Skeletal muscle tissue (tissue), 4 donors: ENCODE measurements around the gene RBM17. TPM values are rescaled to one million over a fixed set of nuclear protein-coding genes. Genes with fewer than 3 reads are reported as not detected.

ENCODE experiments used
- H3K27ac ChIP-seq: one replicate; pipeline ENCODE4 v1.7.0; 2013; ENCODE audit warnings: mild to moderate bottlenecking, low read depth, low read length, inconsistent platforms
- H3K27me3 ChIP-seq, 3 donors: one replicate each; pipeline ENCODE4 v1.7.0; 2013; ENCODE audit warnings: low read length in 3 of 3; ENCODE audit not compliant: control insufficient read depth in 3 of 3, insufficient read depth in 3 of 3
- H3K36me3 ChIP-seq, 3 donors: one replicate each; pipeline ENCODE4 v1.7.0; 2013; ENCODE audit warnings: low read length in 3 of 3; ENCODE audit not compliant: control insufficient read depth in 3 of 3, insufficient read depth in 3 of 3
- H3K4me1 ChIP-seq, 3 donors: one replicate each; pipeline ENCODE4 v1.7.0; 2013; ENCODE audit warnings: low read length in 3 of 3, mild to moderate bottlenecking in 3 of 3; ENCODE audit not compliant: control insufficient read depth in 3 of 3, insufficient read depth in 3 of 3
- H3K4me3 ChIP-seq, 3 donors: one replicate each; pipeline ENCODE4 v1.7.0; 2013; ENCODE audit warnings: low read length in 3 of 3
- H3K9ac ChIP-seq, 3 donors: one replicate each; pipeline ENCODE4 v1.7.0; 2013; ENCODE audit warnings: low read length in 3 of 3, mild to moderate bottlenecking in 3 of 3, moderate library complexity in 2 of 3, low read depth in 1 of 3
- H3K9me3 ChIP-seq, 3 donors: one replicate each; pipeline ENCODE4 v1.7.0; 2013; ENCODE audit warnings: low read length in 3 of 3; ENCODE audit not compliant: control insufficient read depth in 3 of 3
- total RNA-seq: library from RNA; depleted of rRNA; stranded (reverse); fragments of >200 nt; gene quantifications from one replicate; pipeline ENCODE4 v1.2.3, GENCODE V29; 2014
- donor health status: Osteomylitis.

Gene RBM17
- total RNA-seq, 1 donor from 2014 or later: 41.2 TPM

- Histone ChIP-seq H3K27ac (no peak overlapping the region), H3K4me3 (no peak overlapping the region), H3K9me3 (no peaks in the 10 kb centered on the region), H3K27me3 (no peaks in the 10 kb centered on the region), H3K4me1 (peaks cover 3 to 6% (median 4%) of the 10 kb centered on the region in 3 donors), H3K9ac (no peak overlapping the region), H3K36me3 (no peaks in the 10 kb centered on the region)
These were observed 44.7 kb downstream of the RBM17 start for GRCh38 chr10:6133331-6134098.

DNA sequence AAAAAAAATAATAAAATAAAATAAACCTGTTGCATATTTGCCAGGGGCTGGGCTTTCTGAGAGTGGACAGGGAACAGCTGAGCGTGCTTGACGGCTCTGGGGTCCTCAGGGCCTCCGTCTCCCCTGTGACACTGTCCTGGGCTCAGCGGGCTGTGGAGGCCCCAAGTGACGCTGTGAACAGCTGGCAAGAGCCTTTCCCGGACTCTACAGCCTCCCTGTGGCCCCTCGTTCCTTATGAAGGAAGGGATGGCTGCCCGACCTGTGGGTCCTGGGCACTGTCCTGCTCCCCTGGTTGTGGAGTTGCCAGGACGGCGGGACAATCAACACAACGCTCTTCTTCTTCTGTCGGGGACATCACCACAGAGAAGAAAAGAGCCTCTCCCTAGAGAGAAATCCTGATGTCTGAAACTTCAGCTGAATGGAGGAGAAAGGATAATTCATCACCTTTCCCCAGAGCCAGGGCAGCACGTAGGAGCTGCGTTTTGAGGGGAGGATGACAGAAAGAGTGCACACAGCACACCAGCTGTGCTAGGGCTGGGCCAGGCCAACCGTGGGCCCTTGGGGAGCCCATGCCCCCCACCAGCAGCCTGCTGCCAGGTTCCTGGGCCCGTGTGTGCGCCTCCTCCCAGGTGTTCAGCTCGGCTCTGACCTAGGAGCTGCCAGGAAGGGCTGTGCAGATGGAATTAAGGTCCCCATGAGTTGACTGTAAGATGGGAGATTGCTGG, 45.4 kb downstream of the RBM17 start:
- Histone ChIP-seq H3K27ac (no peak overlapping the region), H3K27me3 (no peaks in the 10 kb centered on the region), H3K9me3 (no peaks in the 10 kb centered on the region), H3K4me1 (peaks cover 3 to 4% (median 4%) of the 10 kb centered on the region in 3 donors), H3K36me3 (no peaks in the 10 kb centered on the region), H3K9ac (no peak overlapping the region), H3K4me3 (no peak overlapping the region)

DNA sequence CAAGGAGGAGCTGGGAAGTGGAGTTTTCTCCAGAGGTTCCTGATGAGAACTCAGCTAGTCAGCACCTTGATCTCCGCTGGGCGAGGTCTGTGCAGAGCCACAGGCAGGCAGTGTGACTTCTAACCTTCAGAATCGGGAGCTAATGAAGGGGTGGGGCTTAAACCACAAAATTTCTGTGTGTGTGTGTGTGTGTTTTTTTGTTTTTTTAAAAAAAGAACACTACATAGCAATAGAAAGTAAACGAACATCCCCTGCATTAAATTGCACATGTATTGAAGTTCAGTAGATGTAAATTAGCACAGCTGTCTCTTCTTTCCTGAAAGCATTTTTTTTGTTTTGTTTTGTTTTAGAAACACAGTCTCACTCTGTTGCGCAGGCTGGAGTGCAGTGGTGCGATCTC, 46.2 kb downstream of the RBM17 start:
- H3K4me1 ChIP-seq: peaks cover 4 to 6% (median 4%) of the 10 kb centered on the region in 3 donors
- no peak overlapping the region for H3K9ac ChIP-seq
- no peaks in the 10 kb centered on the region for H3K36me3 ChIP-seq
- no peaks in the 10 kb centered on the region for H3K27me3 ChIP-seq
- H3K4me3 ChIP-seq: no peak overlapping the region
- H3K9me3 ChIP-seq: no peaks in the 10 kb centered on the region
- H3K27ac ChIP-seq: no peak overlapping the region

DNA sequence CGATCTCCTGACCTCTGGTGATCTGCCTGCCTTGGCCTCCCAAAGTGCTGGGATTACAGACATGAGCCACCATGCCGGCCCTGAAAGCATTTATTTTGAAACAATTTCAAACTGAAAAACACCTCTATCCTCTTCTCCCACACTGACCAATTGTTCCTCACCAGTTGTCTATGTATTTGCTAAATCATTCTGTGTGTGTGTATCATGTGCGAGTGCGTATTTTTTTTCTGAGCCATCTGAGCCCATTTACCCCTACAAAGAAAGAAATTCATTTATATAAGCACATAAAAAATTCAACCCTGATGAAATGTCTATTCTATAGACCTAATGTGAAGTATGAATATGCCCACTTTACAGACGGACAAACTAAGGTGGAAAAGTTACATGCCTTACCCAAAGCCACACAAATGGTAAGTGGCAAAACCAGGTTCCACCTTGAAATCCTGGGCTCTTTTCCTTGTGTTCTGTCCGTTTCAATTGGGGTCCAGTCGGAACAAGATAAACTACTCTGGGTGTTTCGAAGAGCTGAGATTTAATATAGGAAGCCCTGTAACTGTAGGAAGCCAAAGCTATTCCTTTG, 46.8 kb downstream of the RBM17 start:
- Histone ChIP-seq H3K4me3 (no peak overlapping the region), H3K27me3 (no peaks in the 10 kb centered on the region), H3K27ac (no peak overlapping the region), H3K9me3 (no peaks in the 10 kb centered on the region), H3K4me1 (peaks cover 9 to 13% (median 9%) of the 10 kb centered on the region in 3 donors), H3K36me3 (no peaks in the 10 kb centered on the region), H3K9ac (no peak overlapping the region)

GRCh38 chr10:6136215-6137201, 47.7 kb downstream of the RBM17 start:
- H3K27me3 ChIP-seq: no peaks in the 10 kb centered on the region
- no peak overlapping the region for H3K4me3 ChIP-seq
- no peaks in the 10 kb centered on the region for H3K36me3 ChIP-seq
- H3K4me1 ChIP-seq: peaks cover 14 to 18% (median 15%) of the 10 kb centered on the region in 3 donors
- H3K9me3 ChIP-seq: no peaks in the 10 kb centered on the region
- H3K27ac ChIP-seq: no peak overlapping the region
- H3K9ac ChIP-seq: no peak overlapping the region

DNA sequence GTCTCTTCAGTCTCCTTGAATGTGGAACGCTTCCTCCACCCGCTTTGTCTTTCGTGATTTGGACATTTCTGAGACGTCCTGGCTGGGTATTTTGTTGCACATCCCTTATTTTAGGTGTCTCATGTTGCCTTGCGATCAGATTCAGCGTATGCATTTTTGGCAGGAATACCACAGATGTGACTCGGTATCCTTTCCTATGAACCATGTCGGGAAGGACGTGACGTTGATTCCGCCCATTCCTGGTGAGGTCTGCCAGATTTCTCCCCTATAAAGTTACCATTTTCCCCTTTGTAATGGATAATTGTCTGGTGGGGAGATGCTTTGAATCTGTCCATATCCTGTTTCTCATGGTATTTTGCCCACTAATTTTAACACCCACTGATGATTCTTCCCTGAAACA, 49.6 kb downstream of the RBM17 start:
- H3K4me3 ChIP-seq: no peak overlapping the region
- no peaks in the 10 kb centered on the region for H3K27me3 ChIP-seq
- H3K36me3 ChIP-seq: no peaks in the 10 kb centered on the region
- no peaks in the 10 kb centered on the region for H3K9me3 ChIP-seq
- peaks cover 19 to 24% (median 19%) of the 10 kb centered on the region in 3 donors for H3K4me1 ChIP-seq
- no peak overlapping the region for H3K27ac ChIP-seq
- H3K9ac ChIP-seq: no peak overlapping the region

DNA sequence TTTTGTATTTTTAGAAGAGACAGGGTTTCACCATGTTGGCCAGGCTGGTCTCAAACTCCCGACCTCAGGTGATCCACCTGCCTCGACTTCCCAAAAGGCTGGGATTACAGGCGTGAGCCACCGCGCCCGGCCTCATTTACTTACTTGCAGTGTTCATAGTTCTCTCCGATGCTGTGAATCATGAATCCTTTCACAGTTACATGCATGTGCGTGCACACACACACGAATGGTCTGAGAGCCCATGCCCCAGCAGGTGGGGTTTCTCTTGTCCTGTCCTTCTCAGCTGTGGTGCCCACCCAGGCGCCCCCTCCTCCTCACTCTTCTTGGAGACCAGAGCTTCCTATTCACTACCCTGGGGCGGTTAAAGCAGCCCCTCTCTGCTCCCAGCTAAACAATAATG, 50.6 kb downstream of the RBM17 start:
- no peak overlapping the region for H3K9ac ChIP-seq
- no peaks in the 10 kb centered on the region for H3K9me3 ChIP-seq
- H3K36me3 ChIP-seq: no peaks in the 10 kb centered on the region
- no peak overlapping the region for H3K27ac ChIP-seq
- no peak overlapping the region for H3K4me3 ChIP-seq
- H3K4me1 ChIP-seq: peaks cover 19 to 27% (median 25%) of the 10 kb centered on the region in 3 donors
- H3K27me3 ChIP-seq: no peaks in the 10 kb centered on the region

- Histone ChIP-seq H3K4me1 (peaks cover 19 to 27% (median 25%) of the 10 kb centered on the region in 3 donors), H3K4me3 (peak overlapping the region; percentile 57 to 75 (median 72))
These were observed 51.5 kb downstream of the RBM17 start for GRCh38 chr10:6140141-6140841.

DNA sequence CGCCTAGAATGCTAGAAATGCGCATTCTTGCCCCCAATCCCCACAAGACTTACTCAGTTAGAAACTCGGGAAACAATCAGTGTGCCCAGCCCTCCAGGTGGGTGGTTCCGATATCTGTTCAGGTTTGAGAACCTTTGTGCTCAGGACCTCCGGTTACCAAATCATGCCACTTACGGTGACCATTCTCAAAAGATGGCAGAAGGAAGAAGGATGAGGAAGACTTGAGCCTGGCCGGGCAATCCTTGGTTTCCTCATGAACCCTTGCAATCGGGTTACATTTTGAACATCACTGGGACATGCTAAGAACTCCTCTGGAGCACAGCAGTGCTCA, 52.1 kb downstream of the RBM17 start:
- Histone ChIP-seq H3K9ac (peak overlapping the region; percentile 71 to 84 (median 73)), H3K9me3 (no peaks in the 10 kb centered on the region), H3K4me1 (peaks cover 21 to 32% (median 29%) of the 10 kb centered on the region in 3 donors), H3K27ac (peak overlapping the region; percentile 81), H3K36me3 (no peaks in the 10 kb centered on the region), H3K4me3 (peak overlapping the region; percentile 57 to 75 (median 72)), H3K27me3 (no peaks in the 10 kb centered on the region)

More at GRCh38 chr10:6140141-6140841, 51.5 kb downstream of the RBM17 start:
- Histone ChIP-seq H3K27ac (peak overlapping the region; percentile 81), H3K9ac (peak overlapping the region; percentile 71 to 84 (median 73)), H3K9me3 (no peaks in the 10 kb centered on the region), H3K36me3 (no peaks in the 10 kb centered on the region), H3K27me3 (no peaks in the 10 kb centered on the region)
